BLaER1 (cell line): ENCODE measurements around the gene RNASE3.
A peak's percentile ranks its signal among the peaks of the same experiment; 100 is the strongest.
"Not testable (repeated sequence)": the region's sequence is repeated elsewhere in the genome, so short reads cannot be mapped to it uniquely, and the experiment has no call there.

ENCODE experiments used
- H3K27ac ChIP-seq: shearing (Covaris generic); formaldehyde crosslinking; 2 replicates; pipeline ENCODE4 v1.8.1; 2022
- H3K27me3 ChIP-seq: shearing (Covaris generic); formaldehyde crosslinking; 2 replicates; pipeline ENCODE4 v1.8.1; 2022
- H3K36me3 ChIP-seq: shearing (Covaris generic); formaldehyde crosslinking; 2 replicates; pipeline ENCODE4 v1.8.1; 2022
- H3K4me1 ChIP-seq: shearing (Covaris generic); formaldehyde crosslinking; 2 replicates; pipeline ENCODE4 v1.8.1; 2022
- H3K4me2 ChIP-seq: shearing (Covaris generic); formaldehyde crosslinking; 2 replicates; pipeline ENCODE4 v1.8.1; 2022
- H3K4me3 ChIP-seq: shearing (Covaris generic); formaldehyde crosslinking; 2 replicates; pipeline ENCODE4 v1.8.1; 2022
- H3K9ac ChIP-seq: shearing (Covaris generic); formaldehyde crosslinking; 2 replicates; pipeline ENCODE4 v1.8.1; 2022
- H3K9me3 ChIP-seq: shearing (Covaris generic); formaldehyde crosslinking; 2 replicates; pipeline ENCODE4 v1.8.1; 2022
- H4K20me1 ChIP-seq: shearing (Covaris generic); formaldehyde crosslinking; 2 replicates; pipeline ENCODE4 v1.8.1; 2022
- Cebpa-rat ChIP-seq: shearing (Covaris generic); IDR thresholded peaks from 2 replicates; pipeline ENCODE4 v1.8.1; 2022

The RNASE3 gene

DNA sequence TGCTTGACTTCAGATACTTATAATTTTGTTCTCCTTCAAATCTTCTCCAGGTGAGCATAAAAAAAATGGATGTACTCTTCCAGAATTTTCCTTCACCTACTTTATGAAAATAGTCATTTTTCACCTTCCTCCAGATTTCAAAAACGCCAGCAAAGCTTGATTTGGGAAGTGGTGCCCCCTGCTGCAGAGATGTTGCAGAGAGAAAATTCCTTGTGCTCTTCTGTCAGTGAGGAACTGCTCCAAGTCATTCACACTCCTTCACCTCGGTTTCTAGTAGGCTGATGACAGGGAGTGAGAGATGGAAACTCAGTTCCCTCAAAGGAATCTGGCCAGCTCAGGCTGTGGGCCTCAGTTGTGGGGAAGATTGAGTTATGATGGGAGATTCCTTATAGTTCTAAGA, 24.2 kb upstream of the RNASE3 start:
- Histone ChIP-seq H3K27me3 (no peaks in the 10 kb centered on the region), H3K4me2 (no peak overlapping the region), H3K9me3 (no peaks in the 10 kb centered on the region), H4K20me1 (no peaks in the 10 kb centered on the region), H3K36me3 (no peaks in the 10 kb centered on the region), H3K4me3 (no peak overlapping the region), H3K4me1 (no peaks in the 10 kb centered on the region), H3K27ac (no peak overlapping the region), H3K9ac (no peak overlapping the region)
- TF ChIP-seq Cebpa-rat, result no peak

GRCh38 chr14:20873370-20874177, 17.6 kb upstream of the RNASE3 start:
- Histone ChIP-seq H3K4me1 (peaks cover 12% of the 10 kb centered on the region), H3K27me3 (no peaks in the 10 kb centered on the region), H3K4me3 (no peak overlapping the region), H4K20me1 (no peaks in the 10 kb centered on the region), H3K27ac (no peak overlapping the region), H3K9me3 (peaks cover 5% of the 10 kb centered on the region), H3K36me3 (no peaks in the 10 kb centered on the region), H3K9ac (no peak overlapping the region), H3K4me2 (peak overlapping the region; percentile 35)
- no peak for TF ChIP-seq Cebpa-rat

- H4K20me1 ChIP-seq, result no peaks in the 10 kb centered on the region
- H3K4me1 ChIP-seq, result peaks cover 12% of the 10 kb centered on the region
- peaks cover 10% of the 10 kb centered on the region for H3K9me3 ChIP-seq
These were observed 14.2 kb upstream of the RNASE3 start for GRCh38 chr14:20877016-20877415.

GRCh38 chr14:20878695-20879094, 12.5 kb upstream of the RNASE3 start:
- no peak for TF ChIP-seq Cebpa-rat
- Histone ChIP-seq H4K20me1 (no peaks in the 10 kb centered on the region), H3K4me3 (no peak overlapping the region), H3K27me3 (no peaks in the 10 kb centered on the region), H3K4me2 (no peak overlapping the region), H3K27ac (no peak overlapping the region), H3K36me3 (no peaks in the 10 kb centered on the region), H3K4me1 (peaks cover 4% of the 10 kb centered on the region), H3K9me3 (peaks cover 10% of the 10 kb centered on the region), H3K9ac (no peak overlapping the region)

More at GRCh38 chr14:20877016-20877415, 14.2 kb upstream of the RNASE3 start:
- H3K4me3 ChIP-seq, result no peak overlapping the region
- H3K4me2 ChIP-seq, result no peak overlapping the region
- H3K36me3 ChIP-seq, result no peaks in the 10 kb centered on the region
- no peak for TF ChIP-seq Cebpa-rat
- H3K27ac ChIP-seq, result no peak overlapping the region
- H3K27me3 ChIP-seq, result no peaks in the 10 kb centered on the region
- no peak overlapping the region for H3K9ac ChIP-seq

DNA sequence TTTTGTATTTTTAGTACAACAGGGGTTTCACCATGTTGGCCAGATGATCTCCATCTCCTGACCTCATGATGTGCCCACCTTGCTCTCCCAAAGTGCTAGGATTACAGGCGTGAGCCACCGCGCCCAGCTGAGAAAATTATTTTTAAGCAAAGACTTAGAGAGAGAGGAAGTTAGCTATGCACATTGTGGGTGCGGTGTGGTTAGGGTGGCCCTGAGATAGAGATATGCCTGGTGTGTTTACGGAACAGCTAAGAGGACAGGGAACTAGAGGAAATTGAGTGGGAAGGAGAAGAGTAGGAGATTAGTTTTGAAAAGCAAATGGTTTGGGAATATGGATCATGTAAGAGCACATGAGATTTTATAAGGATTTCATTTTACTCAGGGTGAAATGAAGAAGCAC, 10.0 kb upstream of the RNASE3 start:
- H3K4me1 ChIP-seq, H3K9ac ChIP-seq, H3K27me3 ChIP-seq, H3K4me3 ChIP-seq, H3K36me3 ChIP-seq, H3K4me2 ChIP-seq, H4K20me1 ChIP-seq, H3K27ac ChIP-seq, H3K9me3 ChIP-seq: not testable (repeated sequence)

DNA sequence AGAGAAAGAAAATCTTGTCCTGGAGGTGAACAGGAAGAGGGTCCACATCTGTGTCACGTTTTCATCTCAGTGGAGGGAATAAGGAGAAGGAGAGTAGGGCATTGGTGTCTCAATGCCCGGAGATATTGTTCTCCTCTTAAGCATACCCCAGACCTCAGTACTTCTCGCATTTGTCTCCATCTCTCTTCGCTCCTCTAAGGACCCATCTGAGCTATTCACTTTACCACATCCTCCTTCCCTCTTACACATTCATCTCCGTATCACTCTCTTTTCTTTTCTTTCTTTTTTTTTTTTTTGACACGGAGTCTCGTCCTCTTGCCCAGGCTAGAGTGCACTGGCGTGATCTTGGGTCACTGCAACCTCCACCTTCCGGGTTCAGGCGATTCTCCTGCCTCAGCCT, 8.4 kb upstream of the RNASE3 start:
- not testable (repeated sequence) for H4K20me1 ChIP-seq, H3K4me1 ChIP-seq, H3K36me3 ChIP-seq, H3K4me2 ChIP-seq, H3K27ac ChIP-seq, H3K4me3 ChIP-seq, H3K27me3 ChIP-seq, H3K9ac ChIP-seq, H3K9me3 ChIP-seq

DNA sequence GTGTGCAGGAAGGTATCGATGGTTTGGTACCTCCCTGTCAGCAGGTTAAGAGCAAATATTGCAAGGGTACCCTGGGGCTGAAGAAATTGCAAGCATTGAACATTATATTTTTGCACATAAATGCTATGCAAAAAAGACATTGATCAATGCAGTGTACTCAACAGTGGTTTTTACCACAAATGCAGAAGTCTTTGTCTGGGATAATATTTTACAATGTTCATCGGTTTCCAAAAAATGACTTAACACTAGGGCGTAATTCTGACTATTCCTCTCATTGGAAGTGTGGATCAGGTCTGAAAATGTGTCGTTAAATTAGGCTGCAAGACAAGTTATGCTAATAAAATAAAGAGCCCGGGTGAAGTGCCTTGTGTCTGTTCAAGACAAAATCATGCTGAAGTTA, 2.8 kb upstream of the RNASE3 start:
- H3K9ac ChIP-seq, H3K27me3 ChIP-seq, H3K4me2 ChIP-seq, H3K4me3 ChIP-seq, H3K9me3 ChIP-seq, H3K36me3 ChIP-seq, H3K4me1 ChIP-seq, H3K27ac ChIP-seq, H4K20me1 ChIP-seq: not testable (repeated sequence)

- H3K4me2 ChIP-seq, H3K36me3 ChIP-seq, H3K27ac ChIP-seq, H3K4me1 ChIP-seq, H3K9me3 ChIP-seq, H3K4me3 ChIP-seq, H3K27me3 ChIP-seq, H4K20me1 ChIP-seq, H3K9ac ChIP-seq: not testable (repeated sequence)
These were observed 4.1 kb downstream of the RNASE3 start for GRCh38 chr14:20895322-20895721.

- H3K4me2 ChIP-seq, result no peak overlapping the region
- no peaks in the 10 kb centered on the region for H3K9me3 ChIP-seq
- H3K27me3 ChIP-seq, result no peaks in the 10 kb centered on the region
- H3K4me3 ChIP-seq, result no peak overlapping the region
- H3K27ac ChIP-seq, result no peak overlapping the region
- no peak for TF ChIP-seq Cebpa-rat
- no peaks in the 10 kb centered on the region for H4K20me1 ChIP-seq
- no peak overlapping the region for H3K9ac ChIP-seq
- H3K36me3 ChIP-seq, result no peaks in the 10 kb centered on the region
- H3K4me1 ChIP-seq, result no peaks in the 10 kb centered on the region
These were observed 13.3 kb downstream of the RNASE3 start for GRCh38 chr14:20904393-20905029.

- no peak overlapping the region for H3K9ac ChIP-seq
- no peak overlapping the region for H3K27ac ChIP-seq
- TF ChIP-seq Cebpa-rat, result no peak
- H3K4me1 ChIP-seq, result no peaks in the 10 kb centered on the region
- no peaks in the 10 kb centered on the region for H3K27me3 ChIP-seq
- H3K4me3 ChIP-seq, result no peak overlapping the region
- H3K36me3 ChIP-seq, result no peaks in the 10 kb centered on the region
- no peaks in the 10 kb centered on the region for H4K20me1 ChIP-seq
- H3K9me3 ChIP-seq, result 0 out of 2 replicates have a peak, but pooled peaks cover 3% of the 10 kb centered on the region
- no peak overlapping the region for H3K4me2 ChIP-seq
These were observed 14.5 kb downstream of the RNASE3 start for GRCh38 chr14:20905676-20906075.
